Fibroblast of upper back skin (primary cell): ENCODE results near the gene VAV2.

Experiments
- DNase-seq: peaks from one replicate; pipeline ENCODE4 v3.0.0-alpha.2; 2013

The VAV2 gene

DNA sequence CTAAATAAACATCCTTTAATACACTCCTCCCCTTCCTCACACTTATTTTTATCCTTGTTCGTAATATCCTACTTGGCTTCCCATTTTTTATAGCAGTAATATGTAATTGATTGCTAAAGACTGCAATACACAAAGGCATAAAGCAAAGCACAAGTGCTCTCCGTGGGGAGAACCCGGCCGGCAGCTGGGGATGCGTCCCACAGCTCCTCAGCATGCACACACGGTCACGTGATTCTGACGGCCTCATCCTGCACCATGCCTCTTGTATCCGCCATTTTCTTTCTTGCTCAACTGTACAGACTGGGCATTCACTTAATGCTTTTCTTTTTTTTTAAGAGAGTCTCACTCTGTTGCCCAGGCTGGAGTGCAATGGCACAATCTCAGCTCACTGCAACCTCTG lies 36.0 kb upstream of the VAV2 start:
- no peak for DNase-seq

DNA sequence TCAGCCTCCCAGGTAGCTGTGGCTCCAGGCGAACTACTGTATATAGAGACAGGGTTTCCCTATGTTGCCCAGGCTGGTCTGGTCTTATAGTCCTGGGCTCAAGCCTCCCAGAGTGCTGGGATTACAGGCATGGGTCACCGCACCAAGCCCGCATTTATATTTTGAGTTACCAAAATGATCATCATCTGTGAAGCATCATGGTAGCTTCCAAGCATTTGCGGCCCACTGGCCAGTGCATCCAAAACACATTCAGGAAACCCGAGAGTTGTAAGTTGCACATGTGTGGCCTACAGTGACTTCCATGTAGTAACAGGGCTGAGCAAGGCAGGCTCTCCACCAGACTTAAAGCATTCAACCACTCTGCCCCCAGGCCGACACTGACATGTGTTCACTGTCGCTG lies 35.4 kb upstream of the VAV2 start:
- no peak for DNase-seq

DNA sequence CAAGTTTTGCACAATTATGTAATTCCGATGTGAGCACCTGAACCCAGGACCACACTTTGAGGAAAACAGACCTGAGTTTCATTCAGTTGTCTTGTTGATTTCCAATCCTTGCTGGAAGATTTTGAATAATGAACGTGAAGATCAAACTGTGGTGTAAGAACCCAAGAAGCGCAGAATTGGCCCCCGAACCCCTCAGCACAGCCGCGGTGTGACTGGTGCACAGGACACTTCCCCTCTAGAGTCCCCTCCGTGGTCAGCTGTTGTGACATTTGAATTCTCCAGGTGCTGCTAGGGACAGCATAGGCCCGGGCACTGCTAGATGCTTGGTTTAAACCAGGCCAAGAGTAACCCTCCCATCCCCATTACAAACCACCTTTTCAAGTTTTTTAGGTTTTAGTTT lies 34.9 kb upstream of the VAV2 start:
- no peak for DNase-seq

GRCh38 chr9:134026581-134026980 lies 34.5 kb upstream of the VAV2 start:
- no peak for DNase-seq

GRCh38 chr9:134025606-134026541 lies 33.8 kb upstream of the VAV2 start:
- peak; percentile 17 for DNase-seq

- DNase-seq, result peak; percentile 100
Observed at GRCh38 chr9:134024828-134025605, 32.9 kb upstream of the VAV2 start, which contains the start of gene BRD3OS. TSS of gene BRD3OS (plus strand) at chr9:134025481. CDS start at chr9:134026748, 1,267 bp downstream.

DNA sequence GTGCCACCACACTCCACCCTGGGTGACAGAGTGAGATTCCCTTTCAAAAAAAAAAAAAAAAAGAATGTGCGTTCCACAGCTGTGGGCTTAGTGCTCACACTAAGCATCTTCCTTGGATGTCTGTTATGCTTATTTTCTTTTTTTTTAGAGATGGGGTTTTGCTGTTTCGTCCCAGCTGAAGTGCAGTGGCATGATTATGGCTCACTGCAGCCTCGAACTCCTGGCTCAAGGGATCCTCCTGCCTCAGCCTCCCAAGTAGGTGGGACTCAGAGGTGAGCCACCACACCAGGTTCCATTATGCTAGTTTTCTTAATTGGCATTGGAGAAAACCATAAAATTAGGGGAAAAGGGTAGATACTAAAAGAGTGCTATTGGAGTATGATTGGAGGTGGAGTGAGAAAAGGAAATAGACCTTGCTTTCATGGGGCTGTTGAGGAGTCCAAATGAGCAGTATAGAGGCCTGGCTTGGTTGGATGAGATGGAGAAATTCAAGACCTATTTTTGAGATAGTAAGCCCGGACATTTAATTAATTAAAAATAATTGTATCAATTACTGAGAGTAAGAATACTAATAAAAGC lies 32.2 kb upstream of the VAV2 start:
- no peak for DNase-seq

- no peak for DNase-seq
Observed at GRCh38 chr9:134014946-134015345, 22.8 kb upstream of the VAV2 start.

GRCh38 chr9:134011401-134011800 lies 19.3 kb upstream of the VAV2 start:
- DNase-seq, result no peak

DNA sequence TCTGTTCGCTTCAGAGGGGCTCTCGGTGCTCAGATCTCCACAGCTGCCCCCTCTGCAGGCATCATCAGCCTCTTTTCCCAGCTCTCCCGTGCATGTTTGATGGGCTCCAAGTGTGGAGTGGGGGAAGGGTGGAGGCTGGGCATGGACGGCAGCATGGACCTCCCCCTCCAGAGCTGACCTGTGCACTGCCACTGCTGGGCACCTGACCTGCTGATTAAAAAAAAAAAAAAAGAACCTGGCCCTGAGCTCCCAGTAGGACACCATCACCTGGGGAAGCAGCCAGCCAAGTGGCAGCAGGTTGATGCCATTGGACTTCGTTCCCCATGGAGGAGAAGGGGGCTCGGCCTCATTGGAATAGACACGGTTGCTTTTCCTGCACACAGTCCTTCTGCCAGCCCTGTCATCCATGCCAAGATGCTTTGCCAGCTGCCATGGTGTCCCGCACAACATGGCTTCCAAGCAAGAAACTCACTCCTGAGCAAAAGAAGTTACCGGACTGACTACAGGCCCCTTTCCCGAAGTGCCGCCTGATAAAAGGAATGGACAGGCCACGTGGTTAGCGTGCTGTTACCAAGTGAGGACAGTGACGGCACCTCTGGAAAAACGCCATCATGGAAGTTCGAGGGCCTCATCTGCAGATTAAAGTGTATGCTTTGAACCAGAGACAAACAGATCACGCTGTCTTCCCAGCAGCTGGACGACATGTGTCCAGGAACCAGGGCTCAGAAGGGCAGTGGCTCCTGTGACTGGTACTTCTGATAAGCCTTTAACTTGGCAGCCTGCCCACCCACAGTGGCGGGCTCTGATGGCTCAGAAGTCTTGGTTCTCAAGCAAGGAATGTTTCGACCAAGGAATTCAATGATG lies 18.4 kb upstream of the VAV2 start:
- DNase-seq, result no peak

DNA sequence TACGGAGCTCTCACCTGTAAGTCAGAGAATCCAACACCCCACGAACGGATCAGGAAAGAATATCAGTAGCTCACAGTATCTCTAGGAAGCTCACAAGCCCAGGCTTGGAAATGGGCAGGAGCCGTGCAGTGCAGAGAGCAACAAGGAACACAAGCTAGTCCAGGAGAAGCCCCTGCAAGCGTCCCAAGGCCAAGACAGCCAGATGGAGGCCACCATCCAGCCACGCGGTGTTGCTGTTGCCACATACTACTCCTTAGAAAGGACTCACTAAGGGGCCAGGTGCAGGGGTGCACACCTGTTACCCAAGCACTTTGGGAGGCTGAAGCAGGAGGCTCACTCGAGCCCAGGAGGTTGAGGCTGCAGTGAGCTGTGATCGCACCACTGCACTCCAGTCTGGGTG lies 15.4 kb upstream of the VAV2 start:
- no peak for DNase-seq

DNA sequence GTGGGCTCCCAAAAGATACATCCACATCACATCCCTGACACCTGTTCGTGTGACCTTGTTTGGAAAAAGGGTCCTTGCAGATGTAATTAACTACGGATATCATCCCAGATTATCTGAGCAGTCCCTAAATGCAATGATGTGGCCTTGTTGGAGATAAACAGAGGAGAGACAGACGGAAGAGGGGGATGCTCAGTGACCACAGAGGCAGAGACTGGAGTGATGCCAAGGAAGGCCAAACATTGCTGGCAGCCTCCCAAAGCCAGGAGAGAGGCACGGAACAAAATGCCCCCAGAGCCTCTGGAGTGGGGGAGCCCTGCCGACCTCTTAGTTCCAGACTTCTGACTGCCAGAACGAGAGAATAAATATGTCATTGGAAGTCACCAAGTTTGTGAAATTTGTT lies 15.0 kb upstream of the VAV2 start:
- no peak for DNase-seq

GRCh38 chr9:134005381-134005780 lies 13.3 kb upstream of the VAV2 start:
- DNase-seq, result no peak

GRCh38 chr9:134004881-134005280 lies 12.8 kb upstream of the VAV2 start:
- no peak for DNase-seq

DNA sequence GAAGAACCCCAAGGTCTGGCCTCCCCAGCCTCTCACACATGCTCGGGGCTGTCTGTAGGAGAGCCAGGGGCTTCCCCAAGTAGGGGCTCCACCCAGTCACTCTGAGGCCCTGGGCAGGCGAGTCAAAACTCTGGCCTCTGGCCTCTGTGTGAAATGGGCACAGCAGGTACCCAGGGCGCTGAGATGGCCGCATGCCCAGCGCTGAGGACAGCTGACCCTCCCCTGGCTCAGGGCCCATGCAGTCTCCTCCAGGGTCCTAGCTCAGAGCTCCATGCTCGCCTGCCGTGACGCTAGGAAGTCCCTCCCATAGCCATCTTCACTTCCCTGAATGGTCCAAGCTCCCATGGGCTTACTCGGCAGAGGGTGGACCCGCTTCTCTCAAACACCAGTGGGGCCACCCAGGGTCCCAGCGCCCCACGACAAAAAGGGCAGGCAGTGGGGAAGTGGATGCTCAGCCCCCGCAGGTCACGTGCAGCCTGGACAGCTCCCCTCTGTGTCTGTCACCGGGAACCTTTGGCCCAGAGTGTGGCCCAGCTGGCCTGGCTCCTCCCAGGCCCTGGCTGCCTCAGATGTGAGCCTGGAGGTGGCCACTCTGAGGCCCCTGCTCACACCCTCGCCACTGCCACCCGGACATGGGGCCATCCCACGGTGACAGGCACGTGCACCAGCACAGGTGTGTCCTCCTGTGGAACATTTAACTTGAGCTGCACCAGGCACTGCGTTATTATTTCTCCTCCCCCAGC lies 12.2 kb upstream of the VAV2 start:
- DNase-seq, result no peak

GRCh38 chr9:134003237-134003636 lies 11.1 kb upstream of the VAV2 start:
- no peak for DNase-seq

GRCh38 chr9:134002796-134003195 lies 10.7 kb upstream of the VAV2 start:
- DNase-seq, result no peak

- peak; percentile 51 for DNase-seq
Observed at GRCh38 chr9:133999851-134000265, 7.7 kb upstream of the VAV2 start.

DNA sequence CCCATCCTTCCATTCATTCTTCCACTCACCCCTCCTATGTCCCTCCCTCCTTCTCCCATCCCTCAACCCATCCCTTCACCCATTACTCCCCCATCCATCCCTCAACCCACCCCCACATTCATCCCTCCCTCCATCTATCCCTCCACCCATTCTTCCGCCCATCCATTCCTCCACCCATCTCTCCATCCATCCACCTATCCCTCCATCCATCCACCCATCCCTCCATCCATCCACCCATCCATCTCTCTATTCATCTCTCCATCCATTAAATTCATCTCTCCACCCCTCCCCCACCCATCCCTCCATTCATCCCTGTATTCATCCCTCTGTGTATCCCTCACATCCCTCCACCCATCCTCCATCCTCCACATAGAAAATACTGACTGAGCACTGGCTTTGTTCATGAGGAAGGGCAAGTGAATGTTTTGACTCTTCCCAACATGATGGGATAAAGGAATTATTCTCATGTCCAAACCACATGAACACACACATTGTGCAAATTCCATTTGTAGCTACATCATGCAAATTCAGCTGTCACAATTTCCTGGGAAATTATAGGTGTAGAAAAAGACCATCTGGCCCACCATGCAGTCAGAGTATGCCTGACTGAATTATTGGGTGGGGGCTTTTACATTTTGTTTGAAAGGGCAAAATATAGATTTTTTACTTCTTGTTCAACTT lies 6.9 kb upstream of the VAV2 start:
- peak; percentile 72 for DNase-seq

DNA sequence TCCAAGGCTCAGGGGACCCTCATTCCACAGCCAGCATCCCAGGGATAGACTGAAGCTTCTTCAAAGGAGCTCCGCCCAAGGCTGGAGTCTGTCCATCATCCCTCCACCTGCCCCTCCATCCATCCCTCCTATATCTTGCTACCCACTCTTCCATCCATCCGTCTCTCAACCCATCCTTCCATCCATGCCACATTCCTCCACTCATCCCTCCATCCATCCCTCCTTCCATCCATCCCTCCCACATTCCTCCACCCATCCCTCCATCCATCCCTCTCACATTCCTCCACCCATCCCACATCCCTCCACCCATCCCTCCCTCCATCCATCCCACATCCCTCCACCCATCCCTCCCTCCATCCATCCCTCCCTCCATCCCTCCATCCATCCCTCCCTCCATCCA lies 5.5 kb upstream of the VAV2 start:
- DNase-seq, result no peak
